Forelimb muscle (tissue), 1 donor: ENCODE measurements around the gene SLC25A33. TPM values are rescaled to one million over a fixed set of nuclear protein-coding genes. Genes with fewer than 3 reads are reported as not detected.
A peak's percentile ranks its signal among the peaks of the same experiment; 100 is the strongest.
"Not testable (repeated sequence)": the region's sequence is repeated elsewhere in the genome, so short reads cannot be mapped to it uniquely, and the experiment has no call there.

Experiments used
- DNase-seq: peaks from one replicate; pipeline ENCODE4 v3.0.0-alpha.2; 2013; ENCODE audit warnings: low read depth
- polyA plus RNA-seq: library from polyadenylated mRNA; unstranded; fragments of 120-200 nt; gene quantifications from one replicate; pipeline ENCODE4 v1.2.1, GENCODE V29; 2013; ENCODE audit not compliant: insufficient read length

Gene SLC25A33
- polyA plus RNA-seq, 1 donor: 1.3 TPM

- DNase-seq: no peak
These were observed 725 bp downstream of the SLC25A33 start for GRCh38 chr1:9539829-9540550.

DNA sequence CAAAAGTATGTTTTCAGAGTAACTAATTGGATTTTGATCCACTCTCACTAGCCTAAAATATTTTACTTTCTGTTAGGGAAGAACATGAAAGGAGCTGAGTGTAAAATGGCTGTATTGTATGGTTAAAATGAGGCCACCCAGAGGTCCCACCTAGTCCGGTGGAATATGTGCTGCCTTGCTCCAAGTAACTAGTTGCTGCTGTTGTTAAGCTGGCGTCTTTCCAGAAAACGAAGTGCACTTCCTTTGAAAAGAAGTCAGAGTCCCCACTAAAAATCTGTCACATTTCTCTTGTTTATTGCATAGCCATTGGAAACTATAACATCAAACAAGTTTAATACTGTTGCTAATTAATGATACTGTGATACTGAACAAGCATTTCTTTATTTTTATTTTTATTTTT is 3.2 kb downstream of the SLC25A33 start:
- DNase-seq: peak; percentile 35

DNA sequence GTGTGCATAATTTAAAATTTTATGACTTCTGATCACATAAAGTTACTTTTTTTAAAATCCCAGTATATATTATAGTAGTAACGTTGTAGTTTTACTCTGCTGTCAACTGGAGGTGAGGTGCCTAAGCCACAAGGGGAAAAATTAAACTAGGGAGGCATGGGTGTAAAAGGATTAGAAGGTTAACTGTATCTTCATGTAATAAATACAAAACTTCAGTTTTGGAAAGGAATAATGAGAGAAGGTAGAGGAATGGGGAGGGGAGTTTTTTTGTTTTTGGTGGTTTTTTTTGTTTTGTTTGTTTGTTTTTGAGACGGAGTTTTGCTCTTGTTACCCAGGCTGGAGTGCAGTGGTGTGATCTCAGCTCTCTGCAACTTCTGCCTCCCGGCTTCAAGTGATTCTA is 5.7 kb downstream of the SLC25A33 start:
- no peak for DNase-seq

- no peak for DNase-seq
These were observed 10.8 kb downstream of the SLC25A33 start for GRCh38 chr1:9549955-9550546.

GRCh38 chr1:9551984-9552383 is 12.7 kb downstream of the SLC25A33 start:
- DNase-seq: no peak

- no peak for DNase-seq
These were observed 14.5 kb downstream of the SLC25A33 start for GRCh38 chr1:9553736-9554144.

DNA sequence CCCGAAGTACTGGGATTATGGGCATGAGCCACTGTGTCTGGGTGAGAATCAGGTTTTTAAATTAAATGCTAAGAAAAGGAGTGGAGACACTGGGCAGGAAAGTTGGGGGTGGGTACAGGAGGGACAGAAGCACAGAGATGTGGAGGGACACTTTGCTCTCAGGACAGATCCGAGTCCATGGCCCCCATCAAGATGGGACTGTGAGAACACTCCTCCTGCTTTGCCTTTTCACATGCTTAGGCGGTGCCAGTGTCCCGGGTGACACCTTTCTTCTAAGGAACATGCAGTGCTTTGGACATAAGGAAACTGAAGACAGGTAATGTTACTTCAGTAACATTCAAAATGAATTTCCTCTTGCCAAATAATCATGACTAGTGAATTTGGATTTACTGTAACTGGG is 16.7 kb downstream of the SLC25A33 start:
- DNase-seq: no peak

DNA sequence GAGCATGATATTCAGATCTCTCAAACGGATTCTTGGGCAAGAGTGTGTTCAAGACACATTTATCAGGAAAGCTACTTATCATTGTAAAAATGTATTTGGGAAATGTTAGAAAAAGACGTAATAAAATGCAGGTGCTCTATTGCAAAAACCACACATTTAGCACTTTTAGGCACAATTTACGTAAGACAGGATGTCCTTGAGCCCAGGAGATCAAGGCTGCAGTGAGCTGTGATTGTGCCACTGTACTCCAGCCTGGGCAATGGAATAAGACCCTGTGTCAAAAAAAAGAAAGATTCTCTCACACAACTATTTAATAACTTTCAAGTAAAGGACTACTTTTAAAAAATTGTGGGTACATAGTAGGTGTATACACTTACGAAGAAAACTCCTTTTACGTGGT is 18.4 kb downstream of the SLC25A33 start:
- no peak for DNase-seq

- no peak for DNase-seq
These were observed 19.1 kb downstream of the SLC25A33 start for GRCh38 chr1:9558271-9558945.

DNA sequence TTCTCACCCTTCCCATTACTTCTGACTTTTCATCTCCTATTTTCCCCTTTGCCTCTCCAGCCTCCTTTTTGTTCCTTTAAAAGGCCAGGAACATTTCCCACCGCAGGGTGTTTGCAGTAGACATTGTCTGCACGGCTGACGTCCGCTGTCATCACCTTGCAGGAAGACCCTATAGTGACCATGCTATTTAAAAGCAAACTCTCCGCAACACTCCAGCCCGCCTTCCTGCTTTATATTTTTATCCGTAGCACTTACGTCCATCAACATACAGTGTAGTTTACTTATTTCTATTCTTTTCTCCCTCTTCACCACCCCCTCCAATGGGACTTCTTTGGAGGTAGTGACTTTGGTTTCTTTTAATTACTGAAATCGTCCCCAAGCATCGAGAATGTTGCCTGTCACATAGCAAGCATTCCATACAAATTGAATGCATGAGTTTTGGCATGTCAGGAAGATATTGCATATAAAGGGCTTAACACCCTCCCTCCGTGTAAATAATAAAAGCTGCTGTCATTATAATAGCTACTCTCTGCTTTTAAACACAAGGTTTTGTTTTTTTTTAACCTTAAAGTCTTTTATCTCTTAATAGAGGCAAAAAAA is 19.8 kb downstream of the SLC25A33 start:
- no peak for DNase-seq

GRCh38 chr1:9559673-9560072 is 20.4 kb downstream of the SLC25A33 start:
- DNase-seq: no peak

GRCh38 chr1:9560090-9560489 is 20.8 kb downstream of the SLC25A33 start:
- DNase-seq: not testable (repeated sequence)

DNA sequence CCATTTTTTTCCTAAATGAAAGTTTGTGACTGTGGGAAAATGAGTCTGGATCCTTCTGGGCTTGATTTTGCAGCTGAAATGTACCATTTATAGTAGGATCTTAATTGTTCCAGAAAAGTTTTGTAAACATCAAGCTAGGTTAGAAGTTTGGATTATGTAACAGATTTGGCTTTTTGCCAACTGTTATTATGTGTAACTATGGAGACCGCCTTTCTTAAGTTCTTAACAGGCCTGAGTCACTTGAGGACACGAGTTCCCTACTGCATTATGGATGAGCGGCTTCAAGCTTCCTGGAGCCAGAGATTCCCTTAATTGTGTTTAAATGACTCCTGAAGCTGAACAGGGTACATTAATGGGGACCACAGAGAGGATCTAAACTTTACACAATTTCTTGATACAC is 22.2 kb downstream of the SLC25A33 start:
- DNase-seq: peak; percentile 53

DNA sequence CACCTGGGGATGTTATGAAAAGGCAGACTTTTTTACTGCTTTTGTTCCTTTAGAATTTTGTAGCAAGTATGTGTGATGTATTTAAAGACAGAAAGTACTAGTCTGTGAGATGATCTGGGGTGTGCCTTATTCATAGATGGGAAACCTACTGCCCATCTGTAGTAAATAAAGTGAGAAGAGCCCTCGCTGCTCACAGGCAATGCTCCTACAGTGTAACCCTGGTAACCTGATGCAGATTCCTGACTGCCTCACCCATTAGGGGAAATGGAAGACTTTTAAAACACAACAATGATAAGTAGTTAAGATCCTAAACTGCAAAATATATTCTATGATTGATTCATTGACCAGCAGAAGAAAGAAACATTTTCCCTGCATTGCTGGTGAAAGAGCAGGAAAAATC is 30.0 kb downstream of the SLC25A33 start:
- DNase-seq: no peak

- not testable (repeated sequence) for DNase-seq
These were observed 31.7 kb downstream of the SLC25A33 start for GRCh38 chr1:9570886-9571529.

GRCh38 chr1:9573723-9574122 is 34.5 kb downstream of the SLC25A33 start:
- no peak for DNase-seq

- DNase-seq: no peak
These were observed 36.2 kb downstream of the SLC25A33 start for GRCh38 chr1:9575486-9575885.

DNA sequence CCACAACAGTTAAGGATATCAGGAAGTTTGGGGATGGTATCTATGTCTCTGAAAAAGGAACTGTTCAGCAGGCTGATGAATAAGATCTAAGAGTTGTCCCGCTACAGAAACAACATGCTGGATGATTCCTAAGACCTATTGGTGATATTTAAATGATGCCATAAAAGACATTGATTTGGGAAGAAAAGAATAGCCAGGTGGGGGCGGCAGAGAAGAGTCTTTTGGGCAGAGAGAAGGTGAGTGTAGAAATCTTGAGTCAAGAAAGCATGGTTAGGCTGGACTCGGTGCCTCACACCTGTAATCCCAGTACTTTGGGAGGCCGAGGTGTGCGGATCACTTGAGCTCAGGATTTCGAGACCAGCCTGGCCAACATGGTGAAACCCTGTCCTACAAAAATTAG is 37.6 kb downstream of the SLC25A33 start:
- no peak for DNase-seq

DNA sequence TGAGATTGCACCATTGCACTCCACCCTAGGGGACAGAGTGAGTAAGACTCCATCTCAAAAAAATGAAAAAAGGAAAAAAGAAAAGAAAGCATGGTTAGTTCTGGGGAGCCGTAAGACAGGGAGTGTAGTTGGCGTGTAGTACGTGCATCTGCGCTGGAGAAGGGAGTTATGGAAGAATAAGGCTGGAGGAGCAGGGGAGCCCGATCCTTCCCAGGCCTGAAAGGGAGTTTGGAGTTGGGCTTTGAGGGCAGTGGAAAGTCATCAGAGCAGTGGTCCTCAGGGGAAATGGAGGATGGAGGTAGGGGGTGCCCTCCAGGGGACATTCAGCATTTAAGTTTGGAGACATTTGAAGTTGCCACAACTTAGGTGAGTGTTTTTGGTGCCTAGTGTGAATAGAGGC is 38.2 kb downstream of the SLC25A33 start:
- DNase-seq: no peak

GRCh38 chr1:9580942-9581341 is 41.7 kb downstream of the SLC25A33 start:
- DNase-seq: no peak

DNA sequence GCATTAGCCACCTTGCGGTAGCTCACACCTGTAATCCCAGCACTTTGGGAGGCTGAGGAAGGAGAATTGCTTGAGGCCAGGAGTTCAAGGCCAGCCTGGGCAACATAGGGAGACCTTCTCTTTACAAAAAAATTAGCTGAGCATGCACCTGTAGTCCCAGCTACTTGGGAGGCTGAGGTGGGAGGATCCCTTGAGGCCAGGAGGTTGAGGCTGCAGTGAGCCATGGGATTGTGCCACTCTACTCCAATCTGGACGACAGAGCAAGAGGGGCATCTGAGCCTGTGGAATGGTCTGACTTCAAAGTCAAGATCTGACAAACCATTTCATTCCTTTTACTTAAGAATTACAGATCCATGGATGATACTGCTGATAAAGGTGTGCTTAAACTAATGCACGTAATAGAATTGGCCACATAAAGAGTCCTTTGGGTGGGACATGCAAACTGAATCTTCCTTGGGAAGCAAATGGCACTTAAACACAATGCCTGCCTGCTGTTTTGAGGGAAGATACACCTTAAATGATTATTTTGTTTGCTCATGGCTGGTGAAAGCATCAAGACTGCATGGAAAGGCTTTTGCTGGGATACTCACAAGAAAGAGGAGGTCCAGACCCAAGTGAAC is 47.0 kb downstream of the SLC25A33 start:
- DNase-seq: no peak
